MCF 10A (cell line): ENCODE measurements around the gene HHIPL1. TPM values are rescaled to one million over a fixed set of nuclear protein-coding genes. Genes with fewer than 3 reads are reported as not detected.
A peak's percentile ranks its signal among the peaks of the same experiment; 100 is the strongest.

Source experiments
- BruUV-seq: library from RNA; stranded (reverse); fragments of 400-500 nt; replicated peaks from 2 replicates; lab custom pipeline; 2021; lab: Mats Ljungman, UMichigan
- CTCF ChIA-PET: fragments of 300-600 bp; sonication (Branson Sonifier 250); formaldehyde crosslinking; extraction: SDS; loops from one replicate; lab custom pipeline; 2021; ENCODE audit warnings: antibody characterized with exemption, inconsistent platforms; lab: Yijun Ruan, JAX
- POLR2A ChIA-PET: fragments of 300-600, 350-650 bp; sonication (Branson Sonifier 250); formaldehyde crosslinking; extraction: SDS; loops from one replicate; lab custom pipeline; 2020; ENCODE audit warnings: antibody characterized with exemption, inconsistent platforms; lab: Yijun Ruan, JAX
- DNase-seq: peaks from one replicate; pipeline ENCODE4 v3.0.0-alpha.2; 2018; ENCODE audit not compliant: unreplicated experiment
- H3K27ac Mint-ChIP-seq: one replicate; pipeline ENCODE4 v1.8.0; 2022; ENCODE audit warnings: mild to moderate bottlenecking, low read depth, mixed read lengths; ENCODE audit not compliant: unreplicated experiment
- H3K27me3 Mint-ChIP-seq: one replicate; pipeline ENCODE4 v1.8.0; 2022; ENCODE audit warnings: mixed read lengths; ENCODE audit not compliant: insufficient read depth, unreplicated experiment
- H3K36me3 Mint-ChIP-seq: one replicate; pipeline ENCODE4 v1.8.0; 2022; ENCODE audit warnings: mild to moderate bottlenecking, moderate library complexity, mixed read lengths; ENCODE audit not compliant: insufficient read depth, unreplicated experiment
- H3K4me1 Mint-ChIP-seq: one replicate; pipeline ENCODE4 v1.8.0; 2022; ENCODE audit warnings: mixed read lengths; ENCODE audit not compliant: insufficient read depth, unreplicated experiment
- H3K4me3 Mint-ChIP-seq: one replicate; pipeline ENCODE4 v1.8.0; 2022; ENCODE audit warnings: mild to moderate bottlenecking, moderate library complexity, mixed read lengths; ENCODE audit not compliant: unreplicated experiment
- H3K9me3 Mint-ChIP-seq: one replicate; pipeline ENCODE4 v1.8.0; 2022; ENCODE audit warnings: mixed read lengths; ENCODE audit not compliant: unreplicated experiment
- CTCF ChIP-seq: fragments of 200-600 bp; IDR thresholded peaks from one replicate; pipeline ENCODE4 v1.8.0; 2022; ENCODE audit warnings: antibody characterized with exemption, mild to moderate bottlenecking; ENCODE audit not compliant: unreplicated experiment
- intact Hi-C: fragments of 100-400 bp; cut with micrococcal nuclease; formaldehyde crosslinking; loops from 2 replicates; pipeline ENCODE4 v1.14.1; 2022
- total RNA-seq: library from RNA; stranded (reverse); gene quantifications from 2 replicates; pipeline ENCODE4 v1.2.3, GENCODE V29; 2022

HHIPL1 gene
- total RNA-seq, 1 experiment from 2014 or later: not detected

DNA sequence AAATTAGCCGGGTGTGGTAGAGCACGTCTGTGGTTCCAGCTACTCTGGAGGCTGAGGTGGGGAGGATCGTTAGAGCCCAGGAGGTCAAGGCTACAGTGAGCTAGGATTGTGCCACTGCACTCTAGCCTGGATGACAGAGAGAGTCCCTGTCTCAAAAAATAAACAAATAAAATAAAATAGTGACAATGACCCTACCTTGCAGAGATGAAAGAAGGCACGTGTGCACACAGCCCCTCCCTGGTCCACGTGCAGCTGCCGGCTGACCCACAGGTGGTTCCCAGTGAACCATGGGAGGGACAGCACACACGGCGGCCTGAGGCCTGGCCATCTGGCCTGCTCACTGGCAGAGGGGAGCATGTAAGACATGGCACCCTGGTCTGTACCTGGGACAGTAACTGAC is 4.7 kb downstream of the HHIPL1 start:
- BruUV-seq: no TSS peak
- no peaks in the 10 kb centered on the region for H3K9me3 Mint-ChIP-seq
- no peak for DNase-seq
- peaks cover 14% of the 10 kb centered on the region for H3K4me1 Mint-ChIP-seq
- CTCF ChIA-PET: interaction anchor here (0.6 kb wide), 1 partner anchor 155 kb away, joined by 3 read pairs; no protein-coding TSS in a partner anchor
- H3K27me3 Mint-ChIP-seq: no peaks in the 10 kb centered on the region
- H3K36me3 Mint-ChIP-seq: no peaks in the 10 kb centered on the region
- H3K27ac Mint-ChIP-seq: no peak overlapping the region
- no peak overlapping the region for H3K4me3 Mint-ChIP-seq
- POLR2A ChIA-PET: interaction anchor here (0.7 kb wide), 1 partner anchor 11 kb away, joined by 3 read pairs; no protein-coding TSS in a partner anchor
- TF ChIP-seq CTCF: no peak
- intact Hi-C loops: no loop called here

- intact Hi-C loops: no loop called here
- ChIA-PET CTCF (interaction anchor here (0.6 to 1.5 kb wide), 3 partner anchors 12 to 333 kb away, joined by 3 to 8 read pairs (median 3); no protein-coding TSS in a partner anchor), POLR2A (no interaction called here)
- Mint-ChIP-seq H3K36me3 (no peaks in the 10 kb centered on the region), H3K9me3 (no peaks in the 10 kb centered on the region), H3K27me3 (no peaks in the 10 kb centered on the region), H3K4me1 (peaks cover 14% of the 10 kb centered on the region), H3K27ac (no peak overlapping the region), H3K4me3 (no peak overlapping the region)
- DNase-seq: no peak
- BruUV-seq: no TSS peak
- no peak for TF ChIP-seq CTCF
Measured at GRCh38 chr14:99650189-99650588, 5.3 kb downstream of the HHIPL1 start.

DNA sequence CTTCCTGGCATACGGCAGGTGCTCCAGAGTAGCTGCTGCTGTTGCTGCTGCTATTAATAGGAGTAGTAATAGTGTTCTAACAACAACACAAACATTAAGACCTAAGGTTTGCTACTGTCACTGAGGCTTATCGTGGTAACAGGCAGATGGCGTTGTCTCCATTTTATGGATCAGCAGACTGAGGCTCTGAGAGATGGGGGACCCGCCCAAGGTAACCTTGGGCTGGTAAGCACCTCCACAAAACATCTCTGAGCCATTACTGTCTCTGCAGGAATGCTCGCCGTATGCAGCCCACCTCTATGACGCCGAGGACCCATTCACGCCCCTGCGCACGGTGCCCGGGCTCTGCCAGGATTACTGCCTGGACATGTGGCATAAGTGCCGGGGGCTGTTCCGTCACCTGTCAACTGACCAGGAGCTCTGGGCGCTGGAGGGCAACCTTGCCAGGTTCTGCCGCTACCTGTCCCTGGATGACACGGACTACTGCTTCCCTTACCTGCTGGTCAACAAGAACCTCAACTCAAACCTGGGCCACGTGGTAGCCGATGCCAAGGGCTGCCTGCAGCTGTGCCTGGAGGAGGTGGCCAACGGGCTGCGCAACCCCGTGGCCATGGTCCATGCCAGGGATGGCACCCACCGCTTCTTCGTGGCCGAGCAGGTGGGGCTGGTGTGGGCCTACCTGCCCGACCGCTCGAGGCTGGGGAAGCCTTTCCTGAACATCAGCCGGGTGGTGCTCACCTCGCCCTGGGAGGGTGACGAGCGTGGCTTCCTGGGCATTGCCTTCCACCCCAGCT is 7.2 kb downstream of the HHIPL1 start:
- Mint-ChIP-seq H3K4me1 (peaks cover 14% of the 10 kb centered on the region), H3K27ac (no peak overlapping the region), H3K36me3 (no peaks in the 10 kb centered on the region), H3K27me3 (peaks cover under 1% of the 10 kb centered on the region), H3K9me3 (no peaks in the 10 kb centered on the region), H3K4me3 (no peak overlapping the region)
- TF ChIP-seq CTCF: no peak
- intact Hi-C loops: no loop called here
- DNase-seq: no peak
- BruUV-seq: no TSS peak
- ChIA-PET CTCF (no interaction called here), POLR2A (no interaction called here)

DNA sequence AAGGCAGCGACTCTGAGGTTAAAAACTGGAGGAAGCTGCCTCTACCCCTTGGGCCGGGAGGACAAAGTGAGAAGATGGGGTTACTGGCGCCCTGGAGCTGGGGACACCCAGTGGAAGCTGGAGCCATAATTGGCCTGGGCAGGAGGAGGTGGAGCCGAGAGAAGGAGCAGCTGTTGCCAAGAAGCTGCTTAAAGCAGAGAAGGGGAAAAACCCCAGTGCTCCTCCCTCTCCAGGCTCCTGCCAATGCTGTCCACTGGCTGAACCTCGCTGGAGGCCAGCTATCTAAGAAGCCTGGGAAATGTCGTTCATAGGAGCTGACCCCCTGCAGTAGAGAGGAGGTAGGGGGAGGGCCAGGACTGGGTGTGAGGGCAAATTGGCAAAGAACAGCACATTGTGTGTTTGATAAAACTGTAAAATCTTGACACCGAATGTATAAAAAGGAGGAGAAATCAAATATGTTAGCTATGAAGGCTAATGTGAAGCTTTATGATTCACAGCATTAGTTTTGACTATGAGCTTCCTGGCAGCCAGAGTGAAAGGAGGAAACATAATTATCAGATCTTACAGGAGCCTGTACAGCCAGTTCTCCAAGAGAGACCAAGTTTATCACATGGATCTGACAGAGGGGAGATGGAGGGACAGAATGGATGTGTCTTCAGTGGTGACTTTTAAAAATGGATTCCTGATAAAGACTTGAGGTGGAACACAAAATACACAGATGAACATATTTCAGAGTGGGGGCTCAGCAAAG is 9.5 kb downstream of the HHIPL1 start:
- H3K36me3 Mint-ChIP-seq: no peaks in the 10 kb centered on the region
- no peak overlapping the region for H3K27ac Mint-ChIP-seq
- intact Hi-C loops: no loop called here
- H3K27me3 Mint-ChIP-seq: peaks cover 16% of the 10 kb centered on the region
- no peak overlapping the region for H3K4me3 Mint-ChIP-seq
- POLR2A ChIA-PET: interaction anchor here (0.7 to 0.9 kb wide), 3 partner anchors 14 to 30 kb away, joined by 3 read pairs; partner anchors contain the start of gene CYP46A1
- H3K9me3 Mint-ChIP-seq: no peaks in the 10 kb centered on the region
- H3K4me1 Mint-ChIP-seq: peaks cover 9% of the 10 kb centered on the region
- CTCF ChIA-PET: interaction anchor here (0.5 to 1.0 kb wide), 9 partner anchors 10 to 512 kb away, joined by 3 to 5 read pairs (median 3); partner anchors contain the start of gene HHIPL1
- DNase-seq: peak; percentile 70
- no peak for TF ChIP-seq CTCF
- BruUV-seq: no TSS peak
